ENCODE data around the gene EPHB1.

GRCh38 chr3:134854254-134854653, 59.2 kb downstream of the EPHB1 start:
- TF ChIP-seq CTCF (IDR thresholded peaks at IDR 0.05), result no peak
- no peak for TF ChIP-seq POLR2A (IDR thresholded peaks at IDR 0.05)

Measured in esophagus squamous epithelium (tissue), 4 donors.